Measurements from ENCODE around the gene UROS.

The UROS gene

DNA sequence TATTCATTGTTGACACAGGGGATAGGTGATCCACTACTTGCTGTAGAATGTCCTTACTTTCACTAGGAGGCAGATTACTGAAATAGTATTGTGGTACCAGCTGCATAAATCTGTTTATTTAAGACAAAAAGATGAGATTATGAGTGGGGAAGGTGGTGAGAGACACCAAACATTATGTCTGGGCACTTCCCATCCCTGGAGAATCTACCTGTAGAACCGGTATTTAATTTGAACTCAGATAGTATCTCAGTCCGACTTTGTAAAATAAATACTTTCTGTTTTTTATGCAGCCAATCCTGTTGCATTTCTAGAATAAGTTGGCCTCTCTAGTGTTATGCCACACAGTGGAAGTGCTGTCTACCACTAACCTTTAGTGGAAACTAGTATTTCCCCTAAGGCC, 13.7 kb upstream of the UROS start:
- DNase-seq (ENCODE audit: low read depth in 2 of 2), result no peak

DNA sequence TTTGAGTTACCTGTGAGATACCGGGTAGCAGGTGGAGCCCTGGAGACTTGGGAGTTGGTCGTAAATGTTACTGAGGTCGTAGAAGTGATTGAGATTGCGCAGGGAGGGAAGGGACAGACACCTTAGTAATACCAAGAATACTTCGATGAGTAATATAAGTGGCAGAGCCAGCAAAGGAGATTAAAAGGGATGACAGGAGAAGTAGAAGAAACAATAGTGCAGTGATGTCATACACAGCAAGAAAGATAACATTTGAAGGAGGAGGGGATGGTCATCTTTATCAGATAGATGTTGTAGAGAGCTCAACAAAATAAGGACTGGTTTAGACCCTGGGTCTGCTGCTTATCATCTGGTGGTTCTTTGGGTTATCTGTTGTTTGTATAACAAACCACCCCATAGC, 5.3 kb upstream of the UROS start:
- no peak for DNase-seq (ENCODE audit: low read depth in 2 of 2)

DNA sequence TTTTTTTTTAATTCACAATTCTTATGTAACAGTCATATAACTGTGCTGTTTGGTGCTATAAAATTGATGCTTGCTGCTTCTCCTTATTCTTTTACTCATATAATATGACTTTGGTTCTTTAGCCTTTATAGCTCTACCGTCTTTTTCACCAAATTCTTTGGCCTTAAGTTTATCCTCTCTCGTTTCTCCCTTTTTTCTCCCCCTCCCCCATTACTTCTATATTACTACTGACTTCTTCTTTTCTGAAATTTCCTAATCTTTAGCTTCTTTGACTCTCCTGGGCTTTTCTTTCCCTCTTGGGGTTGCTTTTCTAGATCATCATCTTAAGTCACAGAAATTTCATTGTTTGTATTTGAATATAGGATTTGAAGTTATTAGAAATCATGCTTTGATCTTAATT, 4.1 kb upstream of the UROS start:
- no peak for DNase-seq (ENCODE audit: low read depth in 2 of 2)

DNA sequence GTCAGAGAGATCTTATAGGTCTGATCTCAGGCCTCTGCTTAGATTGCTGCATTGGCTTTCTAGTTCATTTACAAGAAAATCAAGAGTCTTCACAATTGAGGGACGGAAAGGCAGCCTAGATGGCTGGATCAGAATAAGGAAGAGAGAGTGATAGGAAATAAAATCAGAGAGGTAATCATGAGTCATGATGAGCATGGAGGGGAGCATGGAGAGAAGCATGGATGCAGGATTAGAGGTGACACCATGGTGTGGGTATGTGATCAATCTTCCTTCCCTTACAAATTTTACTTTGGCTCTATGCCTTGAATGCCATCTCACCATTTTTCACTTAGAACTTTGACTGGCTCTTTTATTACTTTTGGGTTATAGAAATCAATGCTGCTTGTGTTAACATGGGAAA, 1.7 kb upstream of the UROS start:
- no peak for DNase-seq (ENCODE audit: low read depth in 2 of 2)

- DNase-seq (ENCODE audit: low read depth in 2 of 2), result no peak
Observed at GRCh38 chr10:125823663-125824251, 699 bp upstream of the UROS start.

GRCh38 chr10:125820701-125821100, 2.4 kb downstream of the UROS start:
- no peak for DNase-seq (ENCODE audit: low read depth in 2 of 2)

DNA sequence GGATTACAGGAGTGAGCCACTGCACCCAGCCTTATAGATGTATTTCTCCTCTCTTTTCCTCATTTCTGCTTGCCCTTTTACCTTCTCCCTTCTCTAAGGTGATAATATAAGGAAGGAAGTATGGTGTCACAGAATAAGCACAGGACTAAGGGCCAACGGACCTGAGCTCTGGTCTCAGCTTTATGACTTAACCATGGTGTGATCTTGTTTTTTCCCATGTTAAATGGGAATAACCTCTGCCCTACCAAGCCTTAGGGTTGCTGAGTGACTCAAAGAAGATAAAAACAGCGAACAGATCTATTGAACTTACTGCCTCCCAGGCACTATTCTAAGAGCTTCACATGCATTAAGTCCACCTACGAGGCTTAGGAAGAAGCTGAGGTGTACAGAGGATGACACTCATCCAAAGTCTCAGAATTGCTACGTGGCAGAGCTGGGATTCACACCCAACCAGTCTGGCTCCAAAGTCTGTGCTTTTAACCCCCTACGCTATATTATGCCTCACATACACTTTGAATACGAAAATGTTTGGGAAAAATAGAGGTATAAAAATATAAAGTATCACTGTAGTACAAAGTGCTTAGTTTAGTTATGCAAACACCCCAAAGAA, 5.6 kb downstream of the UROS start:
- DNase-seq (ENCODE audit: low read depth in 2 of 2), result no peak

DNA sequence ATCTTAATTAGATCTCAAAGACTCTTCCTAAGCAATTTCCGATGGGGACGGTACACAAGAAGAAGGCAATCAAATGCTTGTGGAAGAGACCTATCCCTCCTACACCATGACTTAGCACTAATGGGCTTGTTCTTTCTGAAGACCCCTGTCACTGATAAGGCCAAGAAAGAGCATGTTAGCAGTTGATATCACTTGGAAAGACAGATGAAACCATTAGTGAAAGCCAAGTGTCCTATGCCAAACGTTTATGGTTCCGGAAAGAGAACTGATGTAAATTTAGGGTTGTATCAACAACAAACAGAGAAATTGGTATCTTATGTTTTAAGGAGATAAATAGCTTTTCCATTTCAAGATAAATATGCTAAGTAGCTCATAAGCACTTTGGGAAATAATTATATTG, 6.5 kb downstream of the UROS start:
- no peak for DNase-seq (ENCODE audit: low read depth in 2 of 2)

DNA sequence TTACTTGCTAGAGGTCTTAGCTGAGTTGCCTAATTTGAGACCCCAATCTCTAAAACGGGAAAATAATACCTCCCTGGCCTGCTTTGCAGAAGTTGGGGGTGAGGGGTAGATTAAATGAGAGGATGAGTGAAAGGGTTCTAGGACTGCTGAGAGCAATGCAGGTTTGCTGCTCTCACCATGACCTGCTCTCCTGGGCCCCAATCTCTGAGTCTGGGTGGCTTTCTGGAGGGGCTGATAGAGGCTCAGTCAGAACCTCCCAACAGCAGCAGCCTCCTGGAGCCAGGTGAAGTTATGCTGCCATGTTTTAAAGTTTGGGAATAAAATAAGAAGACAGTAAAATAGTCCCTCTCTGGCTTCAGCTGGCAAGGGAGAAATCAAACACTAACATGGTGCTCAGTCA, 7.3 kb downstream of the UROS start:
- DNase-seq (ENCODE audit: low read depth in 2 of 2), result no peak

DNA sequence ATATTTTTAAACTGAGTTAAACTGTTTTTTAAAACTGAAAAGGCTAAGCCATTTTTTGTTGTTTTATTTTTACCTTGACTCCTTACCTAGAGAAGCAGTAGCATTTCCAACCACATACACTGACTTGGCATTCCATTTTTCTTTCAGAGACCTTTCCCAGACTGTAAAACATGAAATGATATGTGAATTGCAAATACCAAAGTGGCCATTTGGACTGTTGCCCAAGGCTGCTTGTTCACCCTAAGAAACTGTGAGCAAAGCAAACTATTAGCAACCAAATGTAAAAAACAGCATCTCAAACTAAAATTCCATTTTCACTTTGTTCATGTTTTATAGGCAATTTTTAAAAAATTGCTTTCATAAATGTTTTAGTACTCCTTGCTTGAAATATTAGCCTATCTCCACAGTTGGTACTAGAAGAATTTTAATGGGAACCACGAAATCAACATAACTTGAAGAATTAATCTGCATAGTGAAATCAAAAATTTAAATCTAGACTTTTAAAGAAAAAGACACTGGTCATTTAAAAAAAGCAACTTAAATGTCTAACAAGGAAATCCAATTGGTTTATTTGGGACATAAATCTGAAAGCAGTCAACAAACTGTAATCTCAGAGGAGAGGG, 10.8 kb downstream of the UROS start:
- no peak for DNase-seq (ENCODE audit: low read depth in 2 of 2)

GRCh38 chr10:125811251-125811650, 11.8 kb downstream of the UROS start:
- no peak for DNase-seq (ENCODE audit: low read depth in 2 of 2)

GRCh38 chr10:125808047-125808446, 15.0 kb downstream of the UROS start:
- DNase-seq (ENCODE audit: low read depth in 2 of 2), result no peak

DNA sequence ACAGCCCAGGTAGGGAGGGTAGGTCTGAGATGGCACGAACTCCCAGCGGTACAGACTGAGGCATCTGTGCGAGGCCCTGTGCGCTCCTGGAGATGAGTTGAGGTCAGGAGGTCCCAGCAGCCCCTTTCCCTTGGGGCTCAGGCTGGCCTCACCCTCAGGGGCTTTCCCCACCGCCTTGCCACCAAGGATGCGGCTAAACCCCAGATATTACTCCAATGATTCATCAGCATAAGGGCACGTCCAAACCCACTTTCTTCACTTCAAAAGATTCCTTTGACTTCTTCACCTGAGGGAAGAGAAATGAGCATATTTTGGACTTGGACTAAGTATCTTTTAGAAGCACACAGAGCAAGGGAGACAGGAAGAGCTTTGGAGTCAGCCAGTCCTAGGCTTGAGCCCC, 20.3 kb downstream of the UROS start:
- no peak for DNase-seq (ENCODE audit: low read depth in 2 of 2)

DNA sequence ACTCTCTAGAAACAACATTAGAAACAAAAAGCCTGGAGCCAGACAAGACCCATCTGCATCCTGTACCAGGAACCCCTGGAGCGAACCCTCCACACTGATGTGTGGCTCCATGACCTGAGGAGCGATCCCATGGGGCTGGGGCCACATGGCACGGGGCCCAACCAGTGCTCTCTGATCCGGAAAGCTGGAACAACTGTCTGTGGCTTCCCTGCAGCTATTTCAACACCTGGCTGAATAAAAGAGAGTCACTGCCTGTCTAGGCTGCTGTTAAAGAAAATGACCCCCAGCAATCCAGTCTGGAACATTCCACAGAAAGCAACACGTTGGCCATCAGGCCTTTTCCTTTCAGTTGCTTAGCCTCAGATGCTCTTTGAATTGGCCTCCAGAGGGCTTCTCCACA, 20.9 kb downstream of the UROS start:
- DNase-seq (ENCODE audit: low read depth in 2 of 2), result no peak

DNA sequence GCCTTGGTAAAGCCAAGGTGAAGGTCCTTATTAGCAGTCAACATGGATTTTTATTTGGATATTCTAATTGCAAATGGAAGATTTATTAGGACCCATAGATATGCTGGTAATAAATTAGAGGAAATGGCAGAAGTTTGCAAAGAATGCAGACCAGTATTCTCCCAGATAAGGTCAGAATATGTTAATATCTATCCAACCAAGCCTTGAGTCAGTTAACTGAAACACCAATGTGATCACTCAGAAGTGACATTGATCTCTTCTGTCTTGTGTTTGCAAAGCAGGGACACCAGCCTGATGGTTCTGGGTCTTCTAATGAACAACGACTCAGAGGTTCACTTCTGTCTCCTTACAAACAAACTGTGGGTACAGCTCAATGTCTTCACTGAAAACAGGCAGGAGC, 21.5 kb downstream of the UROS start:
- DNase-seq (ENCODE audit: low read depth in 2 of 2), result no peak

DNA sequence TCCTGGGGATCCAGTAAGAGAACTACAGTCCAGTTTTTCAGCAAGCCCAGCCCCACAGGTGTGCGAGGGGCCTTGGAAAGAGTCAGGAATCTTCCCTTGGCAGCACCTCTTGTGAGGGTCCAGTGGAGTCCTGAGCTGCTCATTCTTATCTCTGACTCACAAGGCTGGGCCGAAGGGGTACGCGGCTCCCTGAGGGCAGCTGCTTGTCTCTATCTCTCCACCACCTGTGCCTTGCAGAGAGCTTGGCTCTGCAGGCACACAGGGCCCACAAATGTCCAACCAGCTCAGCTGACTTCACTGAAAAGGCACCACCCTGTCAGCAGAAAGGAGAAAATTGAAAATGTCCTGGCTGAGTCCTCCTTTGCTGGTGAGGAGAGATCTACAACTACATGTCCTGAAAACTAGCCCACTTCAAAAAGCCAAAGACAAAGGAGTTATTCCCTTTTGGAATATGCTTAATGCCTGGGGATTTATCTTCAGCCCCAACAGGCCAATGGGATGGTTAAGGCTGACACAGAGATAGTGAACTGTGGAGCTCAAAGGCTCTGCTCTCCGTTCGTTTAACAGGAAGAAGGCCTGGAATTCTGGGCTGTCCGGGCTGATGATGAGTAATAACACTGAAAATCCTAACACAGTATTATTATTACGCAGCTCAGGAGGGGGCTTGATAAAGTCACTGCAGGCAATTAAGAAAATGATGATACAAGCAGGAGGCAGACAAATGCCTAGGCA, 23.4 kb downstream of the UROS start:
- no peak for DNase-seq (ENCODE audit: low read depth in 2 of 2)

DNA sequence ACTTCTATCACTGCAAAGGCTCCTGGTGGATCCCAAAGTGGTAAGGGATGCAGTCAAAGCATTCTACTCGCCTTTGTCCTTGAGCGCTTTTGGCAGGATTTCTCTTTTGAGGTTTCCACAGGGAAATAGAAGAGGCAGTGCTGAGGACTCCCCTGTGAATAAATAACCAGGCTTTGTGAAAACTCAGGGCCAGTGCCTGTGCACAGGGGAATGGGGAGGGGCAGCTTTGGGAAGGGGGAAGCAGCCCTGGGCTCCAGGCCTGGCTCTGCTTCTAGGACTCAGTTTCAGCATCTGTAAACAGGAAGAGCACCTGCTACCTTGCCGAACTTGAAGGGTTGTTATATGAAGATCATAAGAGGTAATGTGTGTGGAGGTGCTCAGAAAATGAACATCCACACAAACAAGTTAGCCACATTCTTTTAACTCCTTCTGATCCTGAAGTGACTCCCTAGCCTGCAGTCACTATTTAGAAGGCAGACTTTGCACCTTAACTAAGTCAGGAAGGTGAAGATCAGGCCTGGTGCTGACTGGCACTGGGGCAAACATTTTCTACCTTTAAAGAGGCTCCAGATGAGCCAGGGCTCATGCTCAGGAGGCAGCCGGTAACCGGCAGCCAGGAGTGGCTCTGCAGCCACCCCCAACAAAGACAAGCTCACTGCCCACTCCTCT, 24.9 kb downstream of the UROS start:
- DNase-seq (ENCODE audit: low read depth in 2 of 2), result no peak

- no peak for DNase-seq (ENCODE audit: low read depth in 2 of 2)
Observed at GRCh38 chr10:125797424-125797823, 25.6 kb downstream of the UROS start.

DNA sequence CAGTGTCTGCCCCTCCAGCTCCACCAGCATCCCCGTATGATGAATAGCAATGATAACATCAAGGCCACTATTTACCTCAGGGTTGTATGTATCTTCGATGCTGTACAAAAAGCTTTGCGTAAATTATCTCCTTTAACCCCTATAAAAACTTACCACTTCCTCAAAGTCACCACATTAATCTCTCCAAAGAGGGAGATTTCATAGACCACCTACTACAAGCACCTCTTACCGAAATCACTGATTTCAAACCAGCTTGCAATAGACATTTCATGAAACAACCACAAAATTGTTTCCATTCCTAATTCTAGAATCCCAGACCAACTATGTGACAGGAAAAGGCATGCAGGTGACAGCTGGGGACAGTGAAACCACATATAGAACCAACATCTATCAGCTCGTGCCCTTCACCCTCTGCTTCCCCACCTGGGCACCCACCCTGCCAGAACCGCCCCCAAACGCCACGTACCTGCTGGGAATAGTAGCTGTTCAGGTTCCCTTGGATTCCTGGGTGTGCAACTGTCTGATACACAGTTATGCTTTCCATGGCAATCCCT, 27.3 kb downstream of the UROS start:
- DNase-seq (ENCODE audit: low read depth in 2 of 2), result no peak

DNA sequence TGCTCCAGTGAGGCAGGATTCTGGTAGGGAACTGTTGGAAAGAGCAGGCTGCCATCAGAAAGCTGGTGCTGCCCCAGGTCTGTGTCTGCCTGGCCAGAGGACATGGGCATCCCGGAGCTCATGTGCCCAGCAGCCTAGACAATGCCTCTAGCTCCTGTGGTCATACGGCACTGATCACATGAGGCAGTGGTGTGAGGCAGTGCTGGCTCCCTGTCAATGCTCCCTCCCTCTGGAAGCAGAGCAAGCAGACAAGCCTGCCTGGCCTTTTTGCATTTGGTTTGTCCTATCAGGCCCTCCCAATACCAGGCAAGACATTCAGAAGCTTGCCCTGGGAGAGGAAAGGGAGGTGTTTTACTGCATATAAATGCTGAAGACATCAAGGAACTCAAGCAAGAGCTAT, 27.9 kb downstream of the UROS start:
- no peak for DNase-seq (ENCODE audit: low read depth in 2 of 2)

DNA sequence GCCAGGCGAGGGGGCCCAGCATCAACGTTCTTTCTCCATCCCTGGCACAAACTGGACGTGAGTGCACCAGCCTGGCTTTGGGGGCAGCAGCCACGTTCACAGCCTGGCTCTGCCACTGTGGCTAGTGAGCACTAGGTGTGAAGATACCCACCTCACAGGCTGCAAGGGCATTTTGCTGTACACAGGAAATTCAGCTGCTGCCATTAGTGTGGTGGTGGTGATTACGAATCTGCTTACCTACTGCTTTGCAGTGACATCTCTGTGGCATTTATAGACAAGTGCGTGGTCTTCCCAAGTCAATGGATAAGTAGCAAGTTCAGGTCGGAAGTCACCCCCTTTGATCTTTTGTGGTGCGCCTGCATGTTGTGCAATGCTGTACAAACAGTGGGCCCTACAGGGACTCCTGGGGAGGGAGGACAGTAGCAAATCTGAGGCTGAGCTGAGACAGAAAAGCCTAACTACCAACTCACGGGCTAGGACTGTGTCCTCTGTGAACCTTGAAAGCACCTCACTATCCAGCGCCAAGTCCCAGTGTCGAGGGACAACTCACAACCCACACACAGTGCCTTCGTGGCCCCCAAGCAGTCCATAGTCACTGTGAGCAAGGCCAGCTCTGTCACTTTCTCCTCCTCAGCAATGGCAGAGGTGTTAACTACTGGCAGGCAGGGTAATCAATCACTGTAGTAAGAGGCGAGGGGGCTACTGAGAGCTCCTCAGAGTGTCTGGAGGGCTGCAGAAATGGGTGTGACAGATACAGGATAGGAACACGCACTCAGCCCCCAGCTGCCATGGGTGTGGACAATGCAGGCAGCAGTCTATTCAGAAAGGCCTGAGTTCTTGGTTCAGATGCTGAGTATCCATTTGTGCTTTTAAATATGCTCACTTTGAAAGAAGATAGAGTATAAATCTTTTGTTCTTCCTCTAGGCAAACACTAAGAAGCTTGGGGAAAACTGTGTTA, 30.4 kb downstream of the UROS start:
- no peak for DNase-seq (ENCODE audit: low read depth in 2 of 2)

All from stimulated activated CD8-positive, alpha-beta memory T cell treated with anti-CD3 and anti-CD28 coated beads, Interleukin-7, amount 100 ng/mL, for 4 hours (primary cell).